Measurements from ENCODE around the gene SLC66A2.
"Not testable (repeated sequence)": the region's sequence is repeated elsewhere in the genome, so short reads cannot be mapped to it uniquely, and the experiment has no call there.

SLC66A2 gene

GRCh38 chr18:79877163-79878091, 74.0 kb downstream of the SLC66A2 start:
- FAIRE-seq: no peak

- no peak for FAIRE-seq
Measured at GRCh38 chr18:79876497-79876896, 75.0 kb downstream of the SLC66A2 start.

- FAIRE-seq: no peak
Measured at GRCh38 chr18:79875931-79876461, 75.5 kb downstream of the SLC66A2 start.

GRCh38 chr18:79875531-79875919, 75.9 kb downstream of the SLC66A2 start:
- no peak for FAIRE-seq

GRCh38 chr18:79874553-79875530, 76.6 kb downstream of the SLC66A2 start:
- no peak for FAIRE-seq

GRCh38 chr18:79873449-79874110, 77.9 kb downstream of the SLC66A2 start:
- no peak for FAIRE-seq

GRCh38 chr18:79872527-79873444, 78.7 kb downstream of the SLC66A2 start:
- FAIRE-seq: no peak

- no peak for FAIRE-seq
Measured at GRCh38 chr18:79871481-79872091, 79.9 kb downstream of the SLC66A2 start.

GRCh38 chr18:79871026-79871390, 80.4 kb downstream of the SLC66A2 start:
- FAIRE-seq: no peak

GRCh38 chr18:79870301-79871025, 81.0 kb downstream of the SLC66A2 start:
- FAIRE-seq: no peak

- no peak for FAIRE-seq
Measured at GRCh38 chr18:79869591-79870300, 81.7 kb downstream of the SLC66A2 start.

- no peak for FAIRE-seq
Measured at GRCh38 chr18:79868811-79869541, 82.5 kb downstream of the SLC66A2 start.

- no peak for FAIRE-seq
Measured at GRCh38 chr18:79868168-79868784, 83.2 kb downstream of the SLC66A2 start.

- no peak for FAIRE-seq
Measured at GRCh38 chr18:79867666-79868065, 83.8 kb downstream of the SLC66A2 start.

GRCh38 chr18:79866889-79867574, 84.4 kb downstream of the SLC66A2 start:
- no peak for FAIRE-seq

- FAIRE-seq: not testable (repeated sequence)
Measured at GRCh38 chr18:79865951-79866350, 85.5 kb downstream of the SLC66A2 start.

GRCh38 chr18:79864955-79865354, 86.5 kb downstream of the SLC66A2 start:
- FAIRE-seq: not testable (repeated sequence)

Measured in islet of Langerhans (tissue), 1 donor.